Measurements from ENCODE around the gene SLC37A2. TPM values are rescaled to one million over a fixed set of nuclear protein-coding genes. Genes with fewer than 3 reads are reported as not detected.

The SLC37A2 gene
- total and polyA plus RNA-seq, 2 of the 13 experiments (the other 11 are each of a cell fraction or from before 2014, with no cell fraction given), result 4.6 to 7.1 TPM

- peak overlapping the region; percentile 79 for H3K27ac ChIP-seq (ENCODE audit: extremely low read length, insufficient read depth, low read length)
- POLR2A ChIA-PET, result interaction anchor here (0.5 to 3.5 kb wide), 9 partner anchors 14 to 481 kb away, joined by 3 to 36 read pairs (median 5); partner anchors contain the start of genes CCDC15, SPA17 and STT3A
- H3K4me2 ChIP-seq (ENCODE audit: low read depth, low read length), result peak overlapping the region; percentile 85
- DNase-seq (ENCODE audit: low spot score) (peak; percentile 21), FAIRE-seq (no peak), ATAC-seq (peak; percentile 53)
- in situ Hi-C loops (cut with HindIII; ENCODE audit: extremely low pct_ligation_motif_present, low pct_unique_long_range_greater_than_20kb), result no loop called here
- no peaks in the 10 kb centered on the region for H4K20me1 ChIP-seq (ENCODE audit: insufficient read depth, low read length)
- peak overlapping the region; percentile 72 to 94 (median 84) for H3K4me3 ChIP-seq (replicated peaks in 1 of 3; ENCODE audit: insufficient read depth in 1 of 3, low read depth in 2 of 3, low read length in 3 of 3)
- H2AFZ ChIP-seq (ENCODE audit: low read length), result peak overlapping the region; percentile 73
- WGBS (ENCODE audit: low lambda C conversion rate), result 0% methylated on average over 8 of the region's 9 CpGs
- intact Hi-C loops (cut with micrococcal nuclease; ENCODE audit: unreplicated experiment), result loop anchor here (1.0 kb wide), 2 partner anchors 13 to 48 kb away; partner anchors contain the start of gene SLC37A2
- CTCF ChIA-PET (ENCODE audit: low intra/inter-chr PET ratio, low total read pairs), result interaction anchor here (0.9 kb wide), 1 partner anchor 13 kb away, joined by 4 read pairs; no protein-coding TSS in a partner anchor
- H3K4me1 ChIP-seq (ENCODE audit: insufficient read depth, low read length), result peaks cover 14% of the 10 kb centered on the region
- peaks cover 3% of the 10 kb centered on the region for H3K79me2 ChIP-seq (ENCODE audit: insufficient read depth, low read length)
- TSS peak; percentile 78 for BruUV-seq (replicated peaks)
- H3K27me3 ChIP-seq (ENCODE audit: control insufficient read depth in 1 of 2, insufficient read depth in 2 of 2, low read length in 2 of 2), result no peaks in the 10 kb centered on the region; a peak in 1 of 5 replicates
- no peaks in the 10 kb centered on the region for H3K36me3 ChIP-seq (replicated peaks in 1 of 2; ENCODE audit: control insufficient read depth in 1 of 2, insufficient read depth in 2 of 2, low read length in 2 of 2)
- H3K9me3 ChIP-seq (ENCODE audit: low read length), result no peaks in the 10 kb centered on the region
- H3K9ac ChIP-seq (ENCODE audit: insufficient read depth, low read depth, low read length), result peak overlapping the region; percentile 82
- no peak for TF ChIP-seq ZBTB38 (CRISPR knock-in tag; IDR thresholded peaks at IDR 0.05)
- TF ChIP-seq, protein P1, sequence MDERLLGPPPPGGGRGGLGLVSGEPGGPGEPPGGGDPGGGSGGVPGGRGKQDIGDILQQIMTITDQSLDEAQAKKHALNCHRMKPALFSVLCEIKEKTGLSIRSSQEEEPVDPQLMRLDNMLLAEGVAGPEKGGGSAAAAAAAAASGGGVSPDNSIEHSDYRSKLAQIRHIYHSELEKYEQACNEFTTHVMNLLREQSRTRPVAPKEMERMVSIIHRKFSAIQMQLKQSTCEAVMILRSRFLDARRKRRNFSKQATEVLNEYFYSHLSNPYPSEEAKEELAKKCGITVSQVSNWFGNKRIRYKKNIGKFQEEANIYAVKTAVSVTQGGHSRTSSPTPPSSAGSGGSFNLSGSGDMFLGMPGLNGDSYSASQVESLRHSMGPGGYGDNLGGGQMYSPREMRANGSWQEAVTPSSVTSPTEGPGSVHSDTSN (CRISPR knock-in tag; IDR thresholded peaks at IDR 0.05), result no peak
- no peak for TF ChIP-seq RCOR2 (CRISPR knock-in tag; IDR thresholded peaks at IDR 0.05)
- no peak for TF ChIP-seq CEBPB (IDR thresholded peaks at IDR 0.05; ENCODE audit: borderline replicate concordance, low read depth, low read length)
- no peak for TF ChIP-seq KDM1A (CRISPR knock-in tag; IDR thresholded peaks at IDR 0.05)
- TF ChIP-seq CHD4 (IDR thresholded peaks at IDR 0.05; ENCODE audit: borderline replicate concordance, low read length), result no peak
- no peak for TF ChIP-seq GRHL1 (CRISPR knock-in tag; conservative IDR thresholded peaks at IDR 0.05)
- no peak for TF ChIP-seq RARG (CRISPR knock-in tag; IDR thresholded peaks at IDR 0.05; ENCODE audit: low read depth)
- 0 out of 2 replicates have a peak, but pooled peaks have one; percentile 42 for TF ChIP-seq KAT7 (CRISPR knock-in tag; IDR thresholded peaks at IDR 0.05; ENCODE audit: borderline replicate concordance)
- TF ChIP-seq TP53 (CRISPR knock-in tag; conservative IDR thresholded peaks at IDR 0.05), result no peak
- no peak for TF ChIP-seq JDP2 (CRISPR knock-in tag; IDR thresholded peaks at IDR 0.05; ENCODE audit: borderline replicate concordance)
- TF ChIP-seq HIC2 (CRISPR knock-in tag; IDR thresholded peaks at IDR 0.05; ENCODE audit: low read depth), result no peak
- TF ChIP-seq ARID5B (CRISPR knock-in tag; IDR thresholded peaks at IDR 0.05), result no peak
- TF ChIP-seq RBAK (CRISPR knock-in tag; IDR thresholded peaks at IDR 0.05), result no peak
- TF ChIP-seq ZNF430 (CRISPR knock-in tag; IDR thresholded peaks at IDR 0.05), result no peak
- TF ChIP-seq ZNF205 (CRISPR knock-in tag; IDR thresholded peaks at IDR 0.05), result no peak
- TF ChIP-seq ZNF567 (CRISPR knock-in tag; IDR thresholded peaks at IDR 0.05; ENCODE audit: borderline replicate concordance), result no peak
- 0 out of 2 replicates have a peak, but pooled peaks have one; percentile 4 for TF ChIP-seq PHF8 (CRISPR knock-in tag; IDR thresholded peaks at IDR 0.05)
These were observed 47.9 kb downstream of the SLC37A2 start for GRCh38 chr11:125111001-125111342.
